SU-DHL-6 (cell line): ENCODE measurements around the gene MYO1G.

Experiments used
- H2AFZ ChIP-seq: fragments of 200-600 bp; sonication (generic); 2 replicates; pipeline ENCODE4 v1.6.1; 2014; ENCODE audit warnings: low read depth, mild to moderate bottlenecking, moderate library complexity, mixed read lengths, antibody characterized with exemption, low read length; ENCODE audit not compliant: severe bottlenecking
- H3F3A ChIP-seq: fragments of 200-600 bp; shearing (Covaris generic); 2 replicates; pipeline ENCODE4 v1.6.0; 2016; ENCODE audit warnings: antibody characterized with exemption, mild to moderate bottlenecking; ENCODE audit not compliant: insufficient read depth
- H3K27ac ChIP-seq: fragments of 200-600 bp; sonication (generic); 2 replicates; pipeline ENCODE4 v1.5.1; 2016; ENCODE audit warnings: low read depth, mild to moderate bottlenecking, low read length, moderate library complexity, mixed read lengths
- H3K27me3 ChIP-seq: fragments of 200-600 bp; sonication (generic), shearing (Covaris generic); 2 replicates; pipeline ENCODE4 v1.6.0; 2014; ENCODE audit warnings: mild to moderate bottlenecking, low read length
- H3K36me3 ChIP-seq: fragments of 200-600 bp; sonication (generic); 2 replicates; pipeline ENCODE4 v1.6.1; 2014; ENCODE audit warnings: mild to moderate bottlenecking, low read length, mixed read lengths
- H3K4me2 ChIP-seq: fragments of 300-600, 200-600 bp; shearing (Covaris generic), sonication (generic); 2 replicates; pipeline ENCODE4 v1.6.0; 2014; ENCODE audit warnings: low read length, low read depth, mild to moderate bottlenecking; ENCODE audit not compliant: poor library complexity, severe bottlenecking
- H3K4me3 ChIP-seq: fragments of 200-600 bp; sonication (generic); 2 replicates; pipeline ENCODE4 v1.5.1; 2014; ENCODE audit warnings: antibody characterized with exemption, low read length, mild to moderate bottlenecking, mixed read lengths; ENCODE audit not compliant: insufficient read depth, poor library complexity, severe bottlenecking
- H3K79me2 ChIP-seq: fragments of 200-600 bp; sonication (generic); 2 replicates; pipeline ENCODE4 v1.6.1; 2014; ENCODE audit warnings: mild to moderate bottlenecking, low read length, moderate library complexity; ENCODE audit not compliant: insufficient read depth
- H3K9ac ChIP-seq: fragments of 200-600 bp; sonication (generic); 2 replicates; pipeline ENCODE4 v1.7.0; 2014; ENCODE audit warnings: mild to moderate bottlenecking, low read length
- H3K9me2 ChIP-seq: fragments of 200-600 bp; sonication (generic); replicated peaks from 2 replicates; pipeline ENCODE4 v1.6.1; 2014; ENCODE audit warnings: low read length; ENCODE audit not compliant: insufficient read depth
- H3K9me3 ChIP-seq: fragments of 200-600 bp; sonication (generic); 2 replicates; pipeline ENCODE4 v1.6.1; 2014; ENCODE audit warnings: low read length, mixed read lengths; ENCODE audit not compliant: insufficient read depth
- H4K20me1 ChIP-seq: fragments of 200-600 bp; sonication (generic); 2 replicates; pipeline ENCODE4 v1.6.1; 2014; ENCODE audit warnings: low read depth, mild to moderate bottlenecking, antibody characterized with exemption, low read length, moderate library complexity, mixed read lengths
- EZH2phosphoT487 ChIP-seq: fragments of 200-600 bp; sonication (generic), shearing (Covaris generic); conservative IDR thresholded peaks from 2 replicates; pipeline ENCODE4 v1.6.1; 2018; ENCODE audit warnings: mild to moderate bottlenecking, antibody characterized with exemption, low read length, moderate library complexity, mixed read lengths
- TF ChIP-seq, protein P1 (sequence below): fragments of 200-600 bp; sonication (generic); IDR thresholded peaks from one replicate; pipeline ENCODE4 v1.5.1; 2017; ENCODE audit warnings: antibody characterized with exemption, mild to moderate bottlenecking, low read length, moderate library complexity; ENCODE audit not compliant: insufficient read depth, poor library complexity, severe bottlenecking

Gene MYO1G

DNA sequence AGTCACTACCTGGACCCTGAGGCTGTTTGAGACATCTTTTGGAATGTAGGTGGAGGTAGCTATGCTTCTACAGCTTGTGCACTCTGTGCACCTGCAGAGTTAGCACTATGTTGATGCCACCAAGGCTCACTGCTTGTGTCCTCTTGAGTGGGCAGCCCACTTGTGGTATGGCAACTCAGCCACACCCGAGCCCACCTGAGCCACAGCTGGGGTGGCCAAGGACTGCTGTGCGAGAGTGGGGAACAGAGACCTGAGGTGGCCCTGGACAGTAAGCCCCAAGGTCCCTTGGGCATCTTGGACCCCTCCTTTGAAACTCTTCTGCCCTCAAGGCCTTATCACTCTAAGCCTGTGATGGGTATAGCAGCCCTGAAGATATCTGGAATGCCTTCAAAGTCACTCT lies 25.7 kb downstream of the MYO1G start:
- no peak overlapping the region for H3K4me2 ChIP-seq
- H3K9ac ChIP-seq = no peak overlapping the region
- no peaks in the 10 kb centered on the region for H4K20me1 ChIP-seq
- H3K9me3 ChIP-seq = no peaks in the 10 kb centered on the region
- TF ChIP-seq EZH2phosphoT487 = no peak
- TF ChIP-seq, protein P1, sequence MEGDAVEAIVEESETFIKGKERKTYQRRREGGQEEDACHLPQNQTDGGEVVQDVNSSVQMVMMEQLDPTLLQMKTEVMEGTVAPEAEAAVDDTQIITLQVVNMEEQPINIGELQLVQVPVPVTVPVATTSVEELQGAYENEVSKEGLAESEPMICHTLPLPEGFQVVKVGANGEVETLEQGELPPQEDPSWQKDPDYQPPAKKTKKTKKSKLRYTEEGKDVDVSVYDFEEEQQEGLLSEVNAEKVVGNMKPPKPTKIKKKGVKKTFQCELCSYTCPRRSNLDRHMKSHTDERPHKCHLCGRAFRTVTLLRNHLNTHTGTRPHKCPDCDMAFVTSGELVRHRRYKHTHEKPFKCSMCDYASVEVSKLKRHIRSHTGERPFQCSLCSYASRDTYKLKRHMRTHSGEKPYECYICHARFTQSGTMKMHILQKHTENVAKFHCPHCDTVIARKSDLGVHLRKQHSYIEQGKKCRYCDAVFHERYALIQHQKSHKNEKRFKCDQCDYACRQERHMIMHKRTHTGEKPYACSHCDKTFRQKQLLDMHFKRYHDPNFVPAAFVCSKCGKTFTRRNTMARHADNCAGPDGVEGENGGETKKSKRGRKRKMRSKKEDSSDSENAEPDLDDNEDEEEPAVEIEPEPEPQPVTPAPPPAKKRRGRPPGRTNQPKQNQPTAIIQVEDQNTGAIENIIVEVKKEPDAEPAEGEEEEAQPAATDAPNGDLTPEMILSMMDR = no peak
- H3K27ac ChIP-seq = no peak overlapping the region
- no peaks in the 10 kb centered on the region for H3K27me3 ChIP-seq
- H3K4me3 ChIP-seq = no peak overlapping the region
- H3K9me2 ChIP-seq = no peaks in the 10 kb centered on the region
- H3F3A ChIP-seq = no peaks in the 10 kb centered on the region
- H2AFZ ChIP-seq = no peak overlapping the region
- H3K79me2 ChIP-seq = no peaks in the 10 kb centered on the region
- H3K36me3 ChIP-seq = no peaks in the 10 kb centered on the region

DNA sequence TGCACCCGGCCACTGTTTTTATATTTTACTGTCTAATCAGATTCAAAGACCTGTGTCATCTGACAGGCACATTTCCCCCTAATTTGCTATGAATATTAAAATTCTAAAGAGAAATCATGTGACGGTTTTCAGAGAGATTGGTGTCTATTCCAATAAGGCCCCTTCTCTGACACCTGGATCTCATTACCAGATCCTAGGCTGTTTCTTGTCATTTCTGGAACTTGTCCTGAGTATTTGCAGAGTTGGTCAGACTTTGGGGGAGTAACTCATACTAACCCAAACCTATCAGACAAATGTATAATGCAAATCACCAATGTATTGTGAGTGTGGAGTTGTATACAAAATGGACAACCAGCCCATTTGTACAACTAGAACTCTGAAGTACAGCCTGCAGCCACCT lies 29.5 kb downstream of the MYO1G start:
- Histone ChIP-seq H2AFZ (no peak overlapping the region), H3F3A (no peaks in the 10 kb centered on the region), H4K20me1 (no peaks in the 10 kb centered on the region), H3K27me3 (no peaks in the 10 kb centered on the region), H3K4me3 (no peak overlapping the region), H3K9me2 (no peaks in the 10 kb centered on the region), H3K27ac (no peak overlapping the region), H3K9ac (no peak overlapping the region), H3K36me3 (no peaks in the 10 kb centered on the region), H3K4me2 (no peak overlapping the region), H3K9me3 (no peaks in the 10 kb centered on the region), H3K79me2 (no peaks in the 10 kb centered on the region)
- no peak for TF ChIP-seq EZH2phosphoT487
- TF ChIP-seq, protein P1 = no peak

DNA sequence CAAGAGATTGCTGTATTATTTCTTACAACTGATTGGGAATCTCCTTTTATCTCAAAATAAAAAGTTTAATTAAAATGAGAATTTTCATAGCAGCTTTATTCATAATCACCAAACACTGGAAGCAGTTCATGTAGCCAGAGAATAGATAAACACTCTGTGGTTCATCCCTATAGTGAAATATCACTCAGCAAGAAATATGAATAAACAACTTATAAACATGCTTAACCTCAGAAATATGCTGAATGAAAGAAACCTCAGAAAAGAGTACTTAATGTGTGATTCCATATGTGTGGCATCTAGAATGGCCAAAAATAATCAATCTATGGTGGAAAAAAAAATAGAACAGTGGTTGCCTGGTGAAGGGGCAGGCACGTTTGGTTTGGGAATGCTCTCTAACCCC lies 33.3 kb downstream of the MYO1G start:
- Histone ChIP-seq H3K4me2 (no peak overlapping the region), H3K4me3 (no peak overlapping the region), H3K27ac (no peak overlapping the region), H2AFZ (no peak overlapping the region), H3K9ac (no peak overlapping the region), H3F3A (no peaks in the 10 kb centered on the region), H3K36me3 (no peaks in the 10 kb centered on the region), H3K27me3 (no peaks in the 10 kb centered on the region), H4K20me1 (no peaks in the 10 kb centered on the region), H3K9me3 (no peaks in the 10 kb centered on the region), H3K9me2 (no peaks in the 10 kb centered on the region), H3K79me2 (no peaks in the 10 kb centered on the region)
- TF ChIP-seq, protein P1 = no peak
- no peak for TF ChIP-seq EZH2phosphoT487
